Measurements from ENCODE around the gene SPATS2. TPM values are rescaled to one million over a fixed set of nuclear protein-coding genes. Genes with fewer than 3 reads are reported as not detected.

Gene SPATS2
- total and polyA plus RNA-seq, 10 of the 15 experiments (the other 5 are each of a cell fraction or from before 2014, with no cell fraction given), result 9.0 to 54.2 (median 27.5) TPM

GRCh38 chr12:49557187-49557916 is 190.1 kb downstream of the SPATS2 start:
- 77% methylated on average over 17 of the region's 18 CpGs for WGBS (ENCODE audit: insufficient coverage, insufficient replicate concordance, low lambda C conversion rate, missing lambda C conversion rate)
- no peaks in the 10 kb centered on the region for H4K20me1 ChIP-seq (ENCODE audit: control insufficient read depth, insufficient read depth)
- SMC1A ChIA-PET (ENCODE audit: uncharacterized antibody, unreplicated experiment), result no interaction called here
- CTCF ChIA-PET, result no interaction called here
- RAD21 ChIA-PET (ENCODE audit: unreplicated experiment), result no interaction called here
- ATAC-seq, result no peak
- no peaks in the 10 kb centered on the region for H3K79me2 ChIP-seq (ENCODE audit: control insufficient read depth, insufficient read depth, low read length)
- no peak overlapping the region for H3K4me3 ChIP-seq
- intact Hi-C loops (cut with micrococcal nuclease; ENCODE audit: unreplicated experiment), result no loop called here
- no peak overlapping the region for H3K27ac ChIP-seq (ENCODE audit: control insufficient read depth, insufficient read depth)
- FAIRE-seq, result no peak
- TF ChIP-seq FOXK2 (IDR thresholded peaks at IDR 0.05) (no peak), POLR2A (IDR thresholded peaks at IDR 0.05; ENCODE audit: low read depth, low read length) (peak; percentile 66)
- H3K36me3 ChIP-seq (ENCODE audit: control insufficient read depth in 2 of 2, insufficient read depth in 2 of 2, low read length in 1 of 2), result peaks cover 12 to 21% of the 10 kb centered on the region in 2 experiments
- DNase-seq (ENCODE audit: low read depth, low spot score), result no peak
- no peak overlapping the region for H3K4me2 ChIP-seq (ENCODE audit: control insufficient read depth, insufficient read depth)
- no peak overlapping the region for H2AFZ ChIP-seq (ENCODE audit: control insufficient read depth, low read depth, low read length)
- H3K9me3 ChIP-seq (replicated peaks; ENCODE audit: control insufficient read depth, insufficient read depth, low read length), result no peaks in the 10 kb centered on the region
- H3K4me1 ChIP-seq (ENCODE audit: control insufficient read depth, insufficient read depth, low read length), result no peaks in the 10 kb centered on the region
- POLR2A ChIA-PET, result no interaction called here
- no peak overlapping the region for H3K9ac ChIP-seq (ENCODE audit: control insufficient read depth, insufficient read depth, low read length)
- BruUV-seq (replicated peaks), result no TSS peak
- in situ Hi-C loops (cut with MboI), result no loop called here
- no peaks in the 10 kb centered on the region; a peak in 1 of 4 replicates for H3K27me3 ChIP-seq (replicated peaks in 1 of 2; ENCODE audit: control insufficient read depth in 2 of 2, insufficient read depth in 2 of 2, low read length in 1 of 2)

- ChIA-PET SMC1A (ENCODE audit: uncharacterized antibody, unreplicated experiment) (no interaction called here), RAD21 (ENCODE audit: unreplicated experiment) (no interaction called here), POLR2A (no interaction called here), CTCF (interaction anchor here (1.1 kb wide), 1 partner anchor 199 kb away, joined by 7 read pairs; no protein-coding TSS in a partner anchor)
- H3K79me2 ChIP-seq (ENCODE audit: control insufficient read depth, insufficient read depth, low read length), result no peaks in the 10 kb centered on the region
- ATAC-seq (no peak), DNase-seq (ENCODE audit: low read depth, low spot score) (no peak), FAIRE-seq (no peak)
- intact Hi-C loops (cut with micrococcal nuclease; ENCODE audit: unreplicated experiment) (no loop called here), in situ Hi-C loops (cut with MboI) (no loop called here)
- 86% methylated on average over 7 of the region's 7 CpGs for WGBS (ENCODE audit: insufficient coverage, insufficient replicate concordance, low lambda C conversion rate, missing lambda C conversion rate)
- no peaks in the 10 kb centered on the region for H4K20me1 ChIP-seq (ENCODE audit: control insufficient read depth, insufficient read depth)
- TF ChIP-seq USF1 (IDR thresholded peaks at IDR 0.05; ENCODE audit: borderline replicate concordance, extremely low read length, insufficient read depth, low read depth, low read length) (no peak), RUNX3 (IDR thresholded peaks at IDR 0.05; ENCODE audit: low read length) (no peak), CTCF (IDR thresholded peaks at IDR 0.05 in 2 of 3, conservative IDR thresholded peaks at IDR 0.05 in 1 of 3; ENCODE audit: control insufficient read depth in 2 of 3, extremely low read depth in 1 of 3, insufficient read depth in 1 of 3, low read depth in 3 of 3, low read length in 3 of 3) (peak in 2 of 3 experiments; percentile 11 to 17; a peak in 1 of 6 replicates), SIN3A (IDR thresholded peaks at IDR 0.05; ENCODE audit: low read depth, low read length) (no peak)
- H3K4me2 ChIP-seq (ENCODE audit: control insufficient read depth, insufficient read depth), result no peak overlapping the region
- no peak overlapping the region for H2AFZ ChIP-seq (ENCODE audit: control insufficient read depth, low read depth, low read length)
- H3K4me3 ChIP-seq, result no peak overlapping the region
- no peaks in the 10 kb centered on the region for H3K9me3 ChIP-seq (replicated peaks; ENCODE audit: control insufficient read depth, insufficient read depth, low read length)
- no peak overlapping the region for H3K9ac ChIP-seq (ENCODE audit: control insufficient read depth, insufficient read depth, low read length)
- peaks cover 16 to 23% of the 10 kb centered on the region in 2 experiments for H3K36me3 ChIP-seq (ENCODE audit: control insufficient read depth in 2 of 2, insufficient read depth in 2 of 2, low read length in 1 of 2)
- H3K4me1 ChIP-seq (ENCODE audit: control insufficient read depth, insufficient read depth, low read length), result no peaks in the 10 kb centered on the region
- H3K27ac ChIP-seq (ENCODE audit: control insufficient read depth, insufficient read depth), result no peak overlapping the region
- BruUV-seq (replicated peaks), result no TSS peak
- H3K27me3 ChIP-seq (replicated peaks in 1 of 2; ENCODE audit: control insufficient read depth in 2 of 2, insufficient read depth in 2 of 2, low read length in 1 of 2), result no peaks in the 10 kb centered on the region
These were observed 190.6 kb downstream of the SPATS2 start for GRCh38 chr12:49557917-49558215.
